Measurements from ENCODE around the gene DIS3L.
"Not testable (repeated sequence)": the region's sequence is repeated elsewhere in the genome, so short reads cannot be mapped to it uniquely, and the experiment has no call there.

Gene DIS3L

DNA sequence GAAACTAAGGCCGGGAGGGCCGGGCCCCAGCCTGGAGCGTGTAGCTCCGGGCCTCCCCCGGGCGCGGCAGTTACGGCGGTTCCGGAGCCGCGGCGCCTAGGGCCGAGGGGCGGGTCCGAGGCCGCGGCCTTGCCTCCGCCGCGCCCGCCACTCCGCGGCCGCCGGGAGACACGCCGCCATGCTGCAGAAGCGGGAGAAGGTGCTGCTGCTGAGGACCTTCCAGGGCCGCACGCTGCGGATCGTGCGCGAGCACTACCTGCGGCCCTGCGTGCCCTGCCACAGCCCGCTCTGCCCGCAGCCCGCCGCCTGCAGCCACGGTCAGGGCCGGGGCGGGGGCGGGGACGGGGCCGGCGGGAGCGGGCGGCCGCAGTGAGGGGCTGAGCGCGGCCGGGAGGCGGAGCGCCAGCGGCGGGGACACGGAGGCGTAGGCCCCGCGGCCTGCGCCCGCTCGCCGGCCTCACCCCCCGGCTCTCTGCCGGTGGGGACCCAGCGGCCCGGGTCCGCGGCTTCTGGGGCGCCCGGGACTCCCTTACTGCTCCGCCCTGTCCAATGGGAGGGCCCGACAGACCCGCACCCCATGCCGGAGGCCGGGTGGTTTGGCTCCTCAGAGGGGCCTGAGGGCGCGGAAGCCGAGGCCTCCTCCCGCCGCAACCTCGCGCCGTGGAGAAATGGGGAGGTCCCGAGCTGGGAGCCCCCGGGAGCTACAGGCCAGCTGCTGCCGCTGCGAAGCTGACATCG lies at the start of gene DIS3L:
Gene DIS3L, plus strand, starts transcription at position 150 of the 738 bp plus-strand sequence. Its CDS starts 29 bp downstream, at position 179.
- DNase-seq (ENCODE audit: extremely low spot score): peak; percentile 71
- TF ChIP-seq ARNT (IDR thresholded peaks at IDR 0.05) (0 out of 2 replicates have a peak, but pooled peaks have one; percentile 27), TARDBP (IDR thresholded peaks at IDR 0.05) (no peak), HDGF (IDR thresholded peaks at IDR 0.05; ENCODE audit: borderline replicate concordance) (no peak)
- ChIA-PET CTCF (no interaction called here), POLR2A (interaction anchor here (0.7 to 2.4 kb wide), 12 partner anchors 9 to 683 kb away, joined by 3 to 8 read pairs (median 4); partner anchors contain the start of genes INTS14, RAB11A, RPL4 and ZWILCH)

DNA sequence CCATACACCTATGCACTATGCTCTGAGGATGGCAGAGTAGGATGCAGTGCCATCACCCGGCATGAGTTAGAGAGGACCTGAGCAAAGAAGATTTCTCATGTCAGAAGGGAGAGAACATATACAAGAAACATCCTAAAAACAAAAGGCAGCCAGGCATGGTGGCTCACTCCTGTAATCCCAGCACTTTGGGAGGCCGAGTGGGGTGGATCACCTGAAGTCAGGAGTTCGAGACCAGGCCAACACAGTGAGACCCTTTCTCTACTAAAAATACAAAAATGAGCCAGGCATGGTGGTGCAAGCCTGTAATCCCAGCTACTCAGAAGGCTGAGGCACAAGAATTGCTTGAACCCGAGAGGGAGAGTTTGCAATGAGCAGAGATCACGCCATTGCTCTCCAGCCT lies 47.5 kb upstream of the DIS3L start:
- CTCF ChIA-PET, POLR2A ChIA-PET: not testable (repeated sequence)

GRCh38 chr15:66246937-66247336 lies 46.4 kb upstream of the DIS3L start:
- TF ChIP-seq HDGF (IDR thresholded peaks at IDR 0.05; ENCODE audit: borderline replicate concordance) (no peak), NFRKB (IDR thresholded peaks at IDR 0.05) (no peak), TARDBP (IDR thresholded peaks at IDR 0.05) (no peak), BHLHE40 (IDR thresholded peaks at IDR 0.05; ENCODE audit: borderline replicate concordance) (no peak), CTBP1 (IDR thresholded peaks at IDR 0.05; ENCODE audit: borderline replicate concordance) (no peak)
- no peak for DNase-seq (ENCODE audit: extremely low spot score)
- ChIA-PET CTCF (no interaction called here), POLR2A (no interaction called here)

More for the DNA sequence above, 47.5 kb upstream of the DIS3L start:
- not testable (repeated sequence) for DNase-seq (ENCODE audit: extremely low spot score)

- ChIA-PET CTCF (no interaction called here), POLR2A (interaction anchor here (1.2 kb wide), 1 partner anchor 44 kb away, joined by 5 read pairs; the partner anchor contains the start of gene DIS3L)
Measured at GRCh38 chr15:66249605-66250174, 43.7 kb upstream of the DIS3L start.

GRCh38 chr15:66251065-66251789 lies 42.1 kb upstream of the DIS3L start:
- no peak for DNase-seq (ENCODE audit: extremely low spot score)
- ChIA-PET POLR2A (interaction anchor here (1.2 kb wide), 1 partner anchor 43 kb away, joined by 5 read pairs; the partner anchor contains the start of gene DIS3L), CTCF (interaction anchor here (0.6 to 0.8 kb wide), 2 partner anchors 20 to 867 kb away, joined by 3 to 4 read pairs; no protein-coding TSS in a partner anchor)
- TF ChIP-seq BHLHE40 (IDR thresholded peaks at IDR 0.05; ENCODE audit: borderline replicate concordance) (no peak), CTBP1 (IDR thresholded peaks at IDR 0.05; ENCODE audit: borderline replicate concordance) (no peak), FOXA1 (IDR thresholded peaks at IDR 0.05) (no peak), NFRKB (IDR thresholded peaks at IDR 0.05) (no peak), ELF4 (IDR thresholded peaks at IDR 0.05) (no peak), ARNT (IDR thresholded peaks at IDR 0.05) (no peak), FOXK2 (IDR thresholded peaks at IDR 0.05) (no peak), ZNF384 (IDR thresholded peaks at IDR 0.05) (no peak), SP1 (IDR thresholded peaks at IDR 0.05) (no peak)
- TF ChIP-seq, protein P1, sequence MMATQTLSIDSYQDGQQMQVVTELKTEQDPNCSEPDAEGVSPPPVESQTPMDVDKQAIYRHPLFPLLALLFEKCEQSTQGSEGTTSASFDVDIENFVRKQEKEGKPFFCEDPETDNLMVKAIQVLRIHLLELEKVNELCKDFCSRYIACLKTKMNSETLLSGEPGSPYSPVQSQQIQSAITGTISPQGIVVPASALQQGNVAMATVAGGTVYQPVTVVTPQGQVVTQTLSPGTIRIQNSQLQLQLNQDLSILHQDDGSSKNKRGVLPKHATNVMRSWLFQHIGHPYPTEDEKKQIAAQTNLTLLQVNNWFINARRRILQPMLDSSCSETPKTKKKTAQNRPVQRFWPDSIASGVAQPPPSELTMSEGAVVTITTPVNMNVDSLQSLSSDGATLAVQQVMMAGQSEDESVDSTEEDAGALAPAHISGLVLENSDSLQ (IDR thresholded peaks at IDR 0.05): no peak

More at GRCh38 chr15:66249605-66250174, 43.7 kb upstream of the DIS3L start:
- TF ChIP-seq FOXK2 (IDR thresholded peaks at IDR 0.05) (no peak), FOXM1 (IDR thresholded peaks at IDR 0.05; ENCODE audit: borderline replicate concordance) (no peak), CTBP1 (IDR thresholded peaks at IDR 0.05; ENCODE audit: borderline replicate concordance) (no peak), BHLHE40 (IDR thresholded peaks at IDR 0.05; ENCODE audit: borderline replicate concordance) (no peak), ZNF384 (IDR thresholded peaks at IDR 0.05) (no peak), TARDBP (IDR thresholded peaks at IDR 0.05) (no peak), NFRKB (IDR thresholded peaks at IDR 0.05) (no peak), HDGF (IDR thresholded peaks at IDR 0.05; ENCODE audit: borderline replicate concordance) (no peak), FOXA1 (IDR thresholded peaks at IDR 0.05) (no peak), SUZ12 (IDR thresholded peaks at IDR 0.05) (no peak), LEF1 (IDR thresholded peaks at IDR 0.05; ENCODE audit: borderline replicate concordance) (no peak), ELF4 (IDR thresholded peaks at IDR 0.05) (no peak), L3MBTL2 (conservative IDR thresholded peaks at IDR 0.05) (no peak), ARNT (IDR thresholded peaks at IDR 0.05) (no peak), SP1 (IDR thresholded peaks at IDR 0.05) (no peak)
- TF ChIP-seq, protein P1 (IDR thresholded peaks at IDR 0.05): no peak
- no peak for DNase-seq (ENCODE audit: extremely low spot score)

DNA sequence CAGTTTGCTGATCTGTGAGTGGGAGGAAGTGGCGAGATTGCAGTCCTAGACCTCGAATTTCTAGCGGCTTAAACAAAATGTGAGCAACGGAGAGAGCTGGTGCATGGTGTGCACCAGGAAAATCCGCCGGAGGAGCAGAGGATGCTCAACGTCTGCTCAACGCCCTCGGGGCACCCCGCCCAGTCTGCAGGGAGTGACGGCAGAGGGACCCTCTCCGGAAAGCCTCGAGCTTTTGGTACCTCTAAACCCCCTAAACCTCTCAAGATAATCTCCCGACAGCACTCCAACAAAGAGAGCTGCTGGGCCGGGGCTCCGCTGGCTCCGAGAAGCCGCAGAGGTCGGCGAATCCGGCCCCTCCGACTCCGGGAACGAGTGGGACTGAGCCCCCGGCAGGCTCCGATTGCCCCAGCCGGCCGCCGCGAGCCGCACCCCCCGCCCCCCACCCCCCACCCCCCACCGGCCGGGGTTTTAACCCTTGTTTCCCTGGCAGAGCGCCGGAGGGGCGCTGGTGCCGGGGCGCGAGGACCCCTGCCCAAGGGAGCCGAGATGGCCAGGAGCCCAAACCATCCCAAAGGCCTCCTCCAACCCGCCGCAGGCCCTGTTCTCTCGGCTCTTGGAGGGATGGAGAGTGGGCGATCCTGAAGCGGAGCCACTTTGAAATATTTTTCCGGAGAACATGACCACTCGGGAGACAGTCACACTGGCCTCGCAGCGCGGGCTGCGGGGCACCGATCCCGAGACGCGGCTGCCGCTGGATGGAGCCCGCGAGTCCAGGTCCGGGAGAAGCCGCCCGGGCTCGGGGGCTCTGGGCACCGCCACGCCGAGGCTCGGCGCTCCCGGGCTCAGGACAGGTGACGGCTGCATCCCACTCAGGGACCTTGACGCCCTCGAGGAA lies 41.3 kb upstream of the DIS3L start:
- DNase-seq (ENCODE audit: extremely low spot score): peak; percentile 87
- POLR2A ChIA-PET: interaction anchor here (1.0 kb wide), 1 partner anchor 42 kb away, joined by 3 read pairs; no protein-coding TSS in a partner anchor
- TF ChIP-seq L3MBTL2 (conservative IDR thresholded peaks at IDR 0.05): peak; percentile 50
- TF ChIP-seq LEF1 (IDR thresholded peaks at IDR 0.05; ENCODE audit: borderline replicate concordance): no peak
- CTCF ChIA-PET: interaction anchor here (0.8 kb wide), 1 partner anchor 867 kb away, joined by 4 read pairs; no protein-coding TSS in a partner anchor

All from HEK293T (cell line).